ENCODE data around the gene SPANXA2.
"Not testable (repeated sequence)": the region's sequence is repeated elsewhere in the genome, so short reads cannot be mapped to it uniquely, and the experiment has no call there.

SPANXA2 gene, protein sequence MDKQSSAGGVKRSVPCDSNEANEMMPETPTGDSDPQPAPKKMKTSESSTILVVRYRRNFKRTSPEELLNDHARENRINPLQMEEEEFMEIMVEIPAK

DNA sequence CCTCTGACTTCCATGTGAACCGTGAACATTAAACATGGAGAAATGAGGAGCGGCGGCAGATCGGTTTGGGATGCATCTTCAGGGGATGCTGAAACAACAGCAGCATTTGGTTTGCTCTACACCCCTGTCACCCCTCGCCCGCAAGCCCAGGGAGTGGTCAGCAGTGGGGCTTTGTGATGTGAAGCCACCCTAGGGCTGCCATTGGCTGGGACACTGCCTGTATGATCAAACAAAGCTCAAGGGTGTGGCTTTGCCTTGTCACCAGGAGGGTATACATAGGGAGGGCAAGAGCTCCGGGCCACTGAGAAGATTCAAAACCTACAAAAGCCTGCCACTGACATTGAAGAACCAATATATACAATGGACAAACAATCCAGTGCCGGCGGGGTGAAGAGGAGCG, at the start of gene SPANXA2:
SPANXA2 (plus strand) TSS at position 301 of the 400 bp plus-strand sequence; CDS start at position 361, 60 bp downstream.
- DNase-seq (ENCODE audit: low spot score) = not testable (repeated sequence)

DNA sequence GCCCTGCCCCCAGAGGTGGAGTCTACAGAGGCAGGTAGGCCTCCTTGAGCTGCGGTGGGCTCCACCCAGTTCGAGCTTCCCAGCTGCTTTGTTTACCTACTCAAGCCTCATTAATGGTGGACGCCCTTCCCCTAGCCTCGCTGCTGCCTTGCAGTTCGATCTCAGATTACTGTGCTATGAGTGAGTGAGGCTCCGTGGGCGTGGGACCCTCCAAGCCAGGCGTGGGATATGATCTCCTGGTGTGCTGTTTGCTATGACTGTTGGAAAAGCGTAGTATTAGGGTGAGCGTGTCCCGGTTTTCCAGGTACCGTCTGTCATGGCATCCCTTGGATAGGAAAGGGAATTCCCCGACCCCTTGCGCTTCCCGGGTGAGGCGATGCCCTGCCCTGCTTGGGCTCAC, 47.0 kb upstream of the SPANXA2 start:
- not testable (repeated sequence) for DNase-seq (ENCODE audit: low spot score)

DNA sequence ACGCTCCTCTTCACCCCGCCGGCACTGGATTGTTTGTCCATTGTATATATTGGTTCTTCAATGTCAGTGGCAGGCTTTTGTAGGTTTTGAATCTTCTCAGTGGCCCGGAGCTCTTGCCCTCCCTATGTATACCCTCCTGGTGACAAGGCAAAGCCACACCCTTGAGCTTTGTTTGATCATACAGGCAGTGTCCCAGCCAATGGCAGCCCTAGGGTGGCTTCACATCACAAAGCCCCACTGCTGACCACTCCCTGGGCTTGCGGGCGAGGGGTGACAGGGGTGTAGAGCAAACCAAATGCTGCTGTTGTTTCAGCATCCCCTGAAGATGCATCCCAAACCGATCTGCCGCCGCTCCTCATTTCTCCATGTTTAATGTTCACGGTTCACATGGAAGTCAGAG, 4.9 kb upstream of the SPANXA2 start, which contains the start of gene SPANXA1:
SPANXA1 (minus strand) TSS at position 101 of the 400 bp plus-strand sequence; CDS start at position 41, 60 bp downstream.
- DNase-seq (ENCODE audit: low spot score) = not testable (repeated sequence)

DNA sequence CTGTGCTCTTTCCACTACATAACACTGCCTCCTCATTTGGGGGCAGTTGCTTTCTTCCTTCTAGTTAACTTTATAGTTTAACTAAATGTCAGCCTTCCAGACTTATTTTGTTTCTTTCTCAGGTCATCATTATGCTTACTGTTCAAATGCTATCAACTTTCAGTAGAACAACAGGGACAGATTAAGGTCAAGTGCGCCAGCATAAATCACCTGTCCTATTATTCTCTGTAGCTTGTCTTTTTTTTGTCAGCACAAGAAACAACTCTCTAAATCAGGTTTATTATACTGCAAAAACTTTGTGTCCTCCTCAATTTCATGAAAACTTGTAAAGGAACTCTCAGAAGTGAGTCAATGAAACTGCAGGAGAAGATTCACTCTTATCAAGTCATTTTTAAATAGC, 19.6 kb downstream of the SPANXA2 start:
- DNase-seq (ENCODE audit: low spot score) = no peak

DNA sequence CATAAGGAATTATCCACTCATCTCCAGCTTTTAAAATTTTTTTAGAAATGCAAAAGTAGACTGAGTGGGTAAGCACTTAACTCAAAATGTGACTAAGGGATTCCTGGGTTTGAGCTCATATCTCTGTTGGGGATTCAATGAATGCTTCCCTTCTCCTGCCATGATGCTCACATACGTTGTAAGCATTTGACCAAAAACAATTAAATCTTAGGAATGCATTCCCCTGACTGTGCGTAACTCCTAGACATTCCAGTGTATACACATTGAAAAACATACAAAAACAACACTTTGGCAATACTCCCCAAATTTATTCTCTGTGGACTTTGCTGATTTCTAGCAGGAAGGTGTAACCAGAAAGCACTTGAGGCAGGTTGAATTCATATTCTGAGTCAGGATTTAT, 29.8 kb downstream of the SPANXA2 start:
- no peak for DNase-seq (ENCODE audit: low spot score)

DNA sequence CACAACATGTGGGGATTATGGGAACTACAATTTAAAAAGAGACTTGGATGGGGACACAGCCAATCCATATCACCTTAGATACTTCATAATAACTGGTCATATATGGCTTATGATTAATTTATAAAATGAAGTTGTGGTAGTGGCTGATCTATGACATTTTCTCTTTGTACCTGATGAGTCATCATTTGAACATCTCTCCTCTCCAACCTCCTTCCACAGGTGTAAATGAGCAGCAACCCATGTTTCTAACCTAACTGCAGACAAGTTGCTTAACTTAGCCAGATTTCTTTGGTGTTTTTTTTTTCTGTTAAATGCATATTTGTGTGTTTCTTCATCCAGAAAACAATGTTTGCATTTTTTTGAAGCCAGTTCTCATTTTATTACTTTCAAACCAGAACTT, 42.6 kb downstream of the SPANXA2 start:
- DNase-seq (ENCODE audit: low spot score) = no peak

DNA sequence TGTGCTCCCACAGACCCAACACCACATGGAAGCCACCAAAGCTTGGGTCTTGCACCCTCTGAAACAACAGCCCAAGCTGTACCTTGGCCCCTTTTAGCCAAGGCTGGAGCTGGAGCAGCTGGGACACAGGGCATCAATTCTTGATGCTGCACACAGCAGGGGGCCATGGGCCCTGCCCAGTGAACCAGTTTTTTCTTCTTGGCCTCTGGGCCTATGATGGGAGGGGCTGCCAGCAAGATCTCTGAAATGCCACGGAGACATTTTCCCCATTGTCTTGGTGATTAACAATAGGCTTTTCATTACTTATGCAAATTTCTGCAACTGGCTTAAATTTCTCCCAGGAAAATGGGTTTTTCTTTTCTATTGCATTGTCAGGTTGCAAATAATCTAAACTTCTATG, 49.0 kb downstream of the SPANXA2 start:
- DNase-seq (ENCODE audit: low spot score) = no peak

Data from activated CD4-positive, alpha-beta T cell treated with anti-CD3 and anti-CD28 coated beads, Interleukin-2, Interleukin-4, amounts not matched to agents 100 ng/mL and 50 ng/mL, durations not matched to agents 16 hours and 8 hours (primary cell).